Activated CD4-positive, alpha-beta T cell treated with anti-CD3 and anti-CD28 coated beads for 1 hour (primary cell): ENCODE data around the gene HMGB3.
"Not testable (repeated sequence)": the region's sequence is repeated elsewhere in the genome, so short reads cannot be mapped to it uniquely, and the experiment has no call there.

Experiments used
- DNase-seq: peaks from one replicate; pipeline ENCODE4 v3.0.0-alpha.2; 2020

HMGB3 gene

GRCh38 chrX:150980186-150980585 is 2.9 kb upstream of the HMGB3 start:
- DNase-seq: no peak

GRCh38 chrX:150980711-150981110 is 2.4 kb upstream of the HMGB3 start:
- no peak for DNase-seq

DNA sequence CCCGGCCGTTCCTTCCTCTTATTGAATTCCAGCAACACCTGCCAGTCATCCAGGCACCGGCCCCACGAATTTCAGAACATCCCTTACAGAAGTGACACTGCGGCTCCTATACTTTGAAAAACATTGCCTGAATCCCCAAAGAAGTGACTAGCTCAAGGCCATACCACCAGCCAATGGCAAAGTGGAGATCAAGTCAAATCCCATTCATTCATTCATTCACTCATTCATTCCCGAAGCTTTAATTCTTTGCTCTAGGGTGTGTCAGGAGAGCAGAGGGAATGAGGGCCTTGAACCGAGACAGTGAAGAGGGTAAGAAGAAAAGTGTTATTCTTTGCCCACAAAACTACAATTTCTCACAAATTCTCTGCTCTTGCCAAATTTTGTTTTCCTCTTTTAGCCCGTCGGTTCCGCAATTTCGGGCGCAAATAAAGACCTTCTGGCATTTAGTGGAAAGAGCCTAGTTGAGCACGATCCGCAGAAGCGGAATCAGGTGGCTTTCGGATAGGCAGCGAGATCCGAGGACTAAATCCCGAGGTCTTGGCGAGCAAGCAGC is 824 bp upstream of the HMGB3 start:
- DNase-seq: no peak

- no peak for DNase-seq
These were observed 510 bp downstream of the HMGB3 start for GRCh38 chrX:150983521-150984168.

- DNase-seq: no peak
These were observed 1.2 kb downstream of the HMGB3 start for GRCh38 chrX:150984169-150984824.

- DNase-seq: not testable (repeated sequence)
These were observed 4.6 kb downstream of the HMGB3 start for GRCh38 chrX:150987687-150988086.

GRCh38 chrX:150989420-150989819 is 6.3 kb downstream of the HMGB3 start:
- DNase-seq: no peak

GRCh38 chrX:150990910-150991309 is 7.8 kb downstream of the HMGB3 start:
- DNase-seq: no peak

- no peak for DNase-seq
These were observed 17.8 kb downstream of the HMGB3 start for GRCh38 chrX:151000861-151001331.

DNA sequence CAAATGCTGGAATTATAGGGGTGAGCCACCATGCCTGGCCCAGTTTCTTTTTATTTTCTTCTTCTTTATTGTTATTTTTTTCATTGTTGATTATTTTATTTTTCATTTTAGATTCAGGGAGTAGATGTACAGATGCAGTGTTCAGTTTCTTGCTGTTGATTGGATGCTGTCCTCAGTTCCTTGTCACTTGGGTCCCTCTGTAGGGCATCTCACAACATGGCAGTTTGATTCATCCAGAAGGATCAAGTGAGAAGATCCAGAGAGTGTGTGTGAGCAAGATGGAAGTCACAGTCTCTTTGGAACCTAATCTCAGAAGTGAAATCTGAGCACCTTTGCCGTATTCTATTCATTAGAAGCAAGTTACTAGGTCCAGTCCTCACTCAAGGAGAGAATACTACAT is 20.9 kb downstream of the HMGB3 start:
- no peak for DNase-seq

DNA sequence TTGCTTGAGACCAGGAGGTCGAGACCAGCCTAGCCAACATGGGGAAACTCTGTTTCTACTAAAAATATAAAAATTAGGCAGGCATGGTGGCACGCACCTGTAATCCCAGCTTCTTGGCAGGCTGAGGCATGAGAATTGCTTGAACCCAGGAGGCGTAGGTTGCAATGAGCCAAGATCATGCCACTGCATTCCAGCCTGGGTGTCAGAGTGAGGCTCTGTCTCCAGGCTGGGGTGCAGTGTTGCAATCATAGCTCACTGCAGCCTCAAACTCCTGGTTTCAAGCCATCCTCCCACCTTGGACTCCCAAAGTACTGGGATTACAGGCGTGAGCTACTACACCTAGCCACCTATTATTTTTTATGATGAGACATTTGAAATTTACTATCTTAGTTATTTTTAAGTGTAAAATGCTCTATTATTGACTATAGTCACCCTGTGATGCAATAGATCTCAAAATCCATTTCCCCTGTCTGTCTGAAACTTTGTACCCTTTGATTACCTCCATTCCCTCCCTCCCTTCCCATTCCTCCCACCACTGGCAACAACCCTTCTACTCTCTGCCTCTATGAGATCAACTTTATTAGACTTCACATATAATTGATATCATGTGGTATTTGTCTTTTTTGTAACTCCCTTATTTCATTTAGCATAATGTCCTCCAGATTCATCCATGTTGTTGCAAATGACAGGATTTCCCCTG is 23.4 kb downstream of the HMGB3 start:
- DNase-seq: no peak

- no peak for DNase-seq
These were observed 26.4 kb downstream of the HMGB3 start for GRCh38 chrX:151009582-151009981.

DNA sequence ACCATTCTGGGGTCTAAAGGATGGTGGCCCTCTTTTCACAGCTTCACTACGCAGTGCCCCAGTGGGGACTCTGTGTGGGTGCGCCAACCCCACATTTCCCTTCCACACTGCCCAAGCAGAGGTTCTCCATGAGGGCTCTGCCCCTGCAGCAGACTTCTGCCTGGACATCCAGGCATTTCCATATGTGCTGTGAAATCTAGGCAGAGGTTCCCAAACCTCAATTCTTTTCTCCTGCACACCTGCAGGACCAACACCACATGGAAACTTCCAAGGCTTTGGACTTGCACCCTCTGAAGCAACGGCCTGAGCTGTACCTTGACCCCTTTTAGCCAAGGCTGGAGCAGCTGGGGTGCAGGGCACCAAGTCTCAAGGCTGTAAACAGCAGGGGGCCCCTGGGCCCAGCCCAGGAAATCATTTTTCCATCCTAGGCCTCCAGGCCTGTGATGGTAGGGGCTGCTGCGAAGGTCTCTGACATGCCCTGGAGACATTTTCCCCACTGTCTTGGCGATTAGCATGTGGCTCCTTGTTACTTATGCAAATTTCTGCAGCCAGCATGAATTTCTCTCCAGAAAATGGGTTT is 30.1 kb downstream of the HMGB3 start:
- DNase-seq: no peak

DNA sequence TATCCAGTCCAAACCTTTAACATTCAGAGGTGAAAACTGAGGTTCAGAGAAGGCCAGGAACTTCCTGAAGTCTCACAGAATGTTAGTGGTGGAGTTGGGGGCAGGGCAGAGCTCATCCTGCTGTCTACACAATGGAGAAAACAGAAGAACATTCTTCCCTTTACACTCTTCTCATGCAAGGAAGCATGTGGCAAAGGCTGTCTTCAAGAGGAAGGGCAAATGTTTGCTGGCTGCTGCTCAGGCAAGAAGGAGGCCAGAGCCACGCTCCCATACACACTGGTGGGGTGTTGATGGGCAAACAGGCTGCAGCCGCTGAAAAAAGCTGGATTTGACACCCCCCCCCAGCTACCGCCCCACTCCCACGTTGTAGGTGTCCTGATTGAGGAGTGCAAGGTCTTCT is 32.5 kb downstream of the HMGB3 start:
- DNase-seq: no peak

- DNase-seq: no peak
These were observed 36.7 kb downstream of the HMGB3 start for GRCh38 chrX:151019856-151020255.

DNA sequence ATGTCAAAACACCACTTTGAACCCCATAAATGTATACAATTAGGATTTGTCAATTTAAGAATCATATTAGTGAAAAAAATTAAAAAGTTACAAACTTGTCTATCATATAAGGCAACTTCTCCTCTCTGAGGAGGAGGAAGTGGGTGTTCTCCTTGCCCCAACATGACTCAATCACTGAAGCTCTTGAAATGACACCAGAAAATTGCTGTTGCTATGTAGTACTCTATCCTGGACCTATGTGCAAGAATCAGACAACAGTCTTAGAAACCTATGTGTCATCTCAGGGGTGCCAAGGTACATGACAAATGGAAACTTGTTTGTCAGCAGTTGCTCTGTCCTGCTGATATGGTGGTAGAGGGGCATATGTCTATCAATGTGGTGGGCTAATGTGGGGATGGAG is 47.7 kb downstream of the HMGB3 start:
- no peak for DNase-seq

GRCh38 chrX:151031391-151031975 is 48.3 kb downstream of the HMGB3 start:
- DNase-seq: no peak

- DNase-seq: no peak
These were observed 56.2 kb downstream of the HMGB3 start for GRCh38 chrX:151039351-151039750.
